ENCODE results near the gene BAAT. TPM values are rescaled to one million over a fixed set of nuclear protein-coding genes. Genes with fewer than 3 reads are reported as not detected.
"Not testable (repeated sequence)": the region's sequence is repeated elsewhere in the genome, so short reads cannot be mapped to it uniquely, and the experiment has no call there.

Gene BAAT
- total RNA-seq, result not detected
- long read RNA-seq, result 0 reads

DNA sequence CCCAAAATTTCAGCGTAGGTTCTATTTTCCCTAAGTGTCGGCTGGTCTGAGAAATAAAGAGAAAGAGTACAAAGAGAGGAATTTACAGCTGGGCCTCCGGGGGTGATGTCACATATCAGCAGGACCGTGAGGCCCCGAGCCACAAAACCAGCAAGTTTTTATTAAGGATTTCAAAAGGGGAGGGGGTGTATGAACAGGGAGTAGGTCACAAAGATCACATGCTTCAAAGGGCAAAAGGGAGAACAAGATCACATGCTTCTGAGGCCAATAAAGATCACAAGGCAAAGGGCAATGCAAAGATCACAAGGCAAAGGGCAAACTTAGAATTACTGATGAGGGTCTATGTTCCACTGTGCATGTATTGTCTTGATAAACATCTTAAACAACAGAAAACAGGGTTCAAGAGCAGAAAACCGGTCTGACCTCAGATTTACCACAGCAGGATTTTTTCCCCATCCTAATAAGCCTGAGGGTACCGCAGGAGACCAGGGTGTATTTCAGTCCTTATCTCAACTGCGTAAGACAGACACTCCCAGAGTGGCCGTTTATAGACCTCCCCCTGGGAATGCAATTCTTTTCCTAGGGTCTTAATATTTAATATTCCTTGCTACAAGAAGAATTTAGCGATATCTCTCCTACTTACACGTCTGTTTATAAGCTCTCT is at the start of gene BAAT:
Gene BAAT, minus strand, starts transcription at position 134 of the 664 bp plus-strand sequence. CDS start 13,602 bp downstream, outside the sequence.
- intact Hi-C loops (cut with DNase I); DNase-seq (ENCODE audit: missing footprints); ATAC-seq: not testable (repeated sequence)

GRCh38 chr9:101433229-101433628 is 48.4 kb upstream of the BAAT start:
- ATAC-seq, result no peak
- intact Hi-C loops (cut with DNase I), result no loop called here

DNA sequence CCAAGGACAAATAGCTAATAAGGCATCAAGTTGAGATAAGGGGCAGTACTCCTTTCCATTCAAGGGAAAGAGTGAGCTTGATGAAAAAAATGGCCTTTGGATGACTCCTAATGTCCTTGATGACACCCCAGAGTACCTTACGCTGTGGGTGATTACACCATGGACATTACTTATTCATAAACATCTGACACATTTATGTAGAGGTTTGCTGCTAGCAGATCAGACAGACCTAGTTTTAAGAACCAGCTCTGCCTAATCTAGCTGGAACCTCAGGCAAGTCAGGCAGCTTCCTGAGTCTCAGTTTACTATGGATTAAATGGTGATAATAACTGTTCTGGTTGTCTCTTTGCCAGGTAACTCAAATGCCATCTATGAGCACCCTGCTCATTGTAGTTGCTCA is 47.9 kb upstream of the BAAT start:
- no peak for DNase-seq (ENCODE audit: missing footprints)
- intact Hi-C loops (cut with DNase I), result no loop called here
- ATAC-seq, result no peak

More at GRCh38 chr9:101433229-101433628, 48.4 kb upstream of the BAAT start:
- no peak for DNase-seq (ENCODE audit: missing footprints)

DNA sequence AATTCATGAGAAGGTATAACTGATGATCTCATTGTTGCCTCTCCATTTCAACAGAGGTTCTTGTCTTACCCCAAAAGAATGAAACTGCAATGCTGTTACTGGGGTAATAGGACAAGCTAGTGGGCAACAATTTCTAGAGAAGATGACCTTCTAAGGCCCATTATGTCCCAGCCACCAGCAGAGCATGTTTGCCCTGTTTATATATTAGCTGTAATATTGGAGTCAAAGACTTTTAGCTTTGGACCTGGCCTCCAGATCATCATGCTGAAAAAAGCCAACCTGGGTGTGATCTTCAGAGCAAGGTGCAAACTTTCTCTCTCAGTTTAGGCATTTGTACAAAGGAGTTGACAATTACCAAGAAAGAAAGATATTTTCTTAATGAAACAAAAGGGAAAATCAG is 47.4 kb upstream of the BAAT start:
- intact Hi-C loops (cut with DNase I), result no loop called here
- DNase-seq (ENCODE audit: missing footprints) (no peak), ATAC-seq (no peak)

GRCh38 chr9:101429736-101430135 is 44.9 kb upstream of the BAAT start:
- DNase-seq (ENCODE audit: missing footprints) (no peak), ATAC-seq (no peak)

GRCh38 chr9:101428909-101429308 is 44.1 kb upstream of the BAAT start:
- DNase-seq (ENCODE audit: missing footprints) (no peak), ATAC-seq (no peak)
- intact Hi-C loops (cut with DNase I), result no loop called here

More at GRCh38 chr9:101429736-101430135, 44.9 kb upstream of the BAAT start:
- intact Hi-C loops (cut with DNase I), result no loop called here

GRCh38 chr9:101427957-101428655 is 43.3 kb upstream of the BAAT start:
- ATAC-seq (no peak), DNase-seq (ENCODE audit: missing footprints) (no peak)
- intact Hi-C loops (cut with DNase I), result no loop called here

GRCh38 chr9:101427358-101427757 is 42.6 kb upstream of the BAAT start:
- ATAC-seq (no peak), DNase-seq (ENCODE audit: missing footprints) (no peak)
- intact Hi-C loops (cut with DNase I), result no loop called here

GRCh38 chr9:101421653-101422065 is 36.9 kb upstream of the BAAT start:
- no peak for DNase-seq (ENCODE audit: missing footprints)

DNA sequence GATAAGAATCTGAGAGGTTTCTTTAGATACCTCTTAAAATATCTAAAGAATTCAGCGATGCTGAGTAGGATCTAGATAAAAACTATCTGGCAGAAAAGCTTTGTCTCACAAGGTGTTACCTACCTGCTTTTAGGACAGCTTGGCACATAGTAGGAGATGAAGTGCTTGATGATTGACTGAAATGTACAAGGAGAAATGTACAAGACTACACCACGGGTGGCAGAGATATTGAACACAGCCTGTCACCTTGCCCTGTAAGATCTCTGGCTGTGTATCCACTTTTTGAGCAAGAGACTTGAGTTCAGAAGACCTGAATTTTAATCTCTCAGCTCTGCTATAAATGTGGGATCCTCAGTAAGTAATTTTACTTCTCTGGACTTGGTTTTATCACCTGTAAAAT is 35.1 kb upstream of the BAAT start:
- ATAC-seq, result peak; percentile 31
- intact Hi-C loops (cut with DNase I), result no loop called here
- DNase-seq (ENCODE audit: missing footprints), result no peak

More at GRCh38 chr9:101421653-101422065, 36.9 kb upstream of the BAAT start:
- intact Hi-C loops (cut with DNase I), result no loop called here
- no peak for ATAC-seq

GRCh38 chr9:101418518-101419430 is 34.0 kb upstream of the BAAT start:
- intact Hi-C loops (cut with DNase I), result no loop called here
- DNase-seq (ENCODE audit: missing footprints) (no peak), ATAC-seq (no peak)

GRCh38 chr9:101417977-101418376 is 33.2 kb upstream of the BAAT start:
- intact Hi-C loops (cut with DNase I), result no loop called here
- DNase-seq (ENCODE audit: missing footprints), result no peak
- no peak for ATAC-seq

GRCh38 chr9:101417389-101417788 is 32.6 kb upstream of the BAAT start:
- no peak for DNase-seq (ENCODE audit: missing footprints)
- intact Hi-C loops (cut with DNase I), result no loop called here
- no peak for ATAC-seq

- DNase-seq (ENCODE audit: missing footprints) (no peak), ATAC-seq (no peak)
- intact Hi-C loops (cut with DNase I), result no loop called here
Measured at GRCh38 chr9:101415578-101415977, 30.8 kb upstream of the BAAT start.

DNA sequence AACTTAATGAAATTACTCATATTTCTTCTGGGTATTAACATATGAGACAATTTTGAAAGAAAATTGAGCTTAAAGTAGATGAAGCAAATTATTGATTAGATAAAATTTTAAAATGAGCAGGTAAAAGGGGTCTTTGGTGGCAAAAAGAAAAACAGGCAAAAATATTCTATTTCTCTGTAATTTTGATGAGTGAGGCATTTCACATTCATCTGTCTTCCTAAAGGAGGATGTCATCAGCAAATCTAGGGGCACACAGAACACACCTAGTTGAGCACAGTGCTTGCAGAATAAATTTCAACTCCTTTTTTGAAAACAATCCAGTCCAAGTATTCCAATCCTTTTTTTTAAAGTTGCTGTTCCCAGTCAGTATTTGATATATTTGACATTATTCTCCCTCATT is 30.0 kb upstream of the BAAT start:
- intact Hi-C loops (cut with DNase I), result no loop called here
- ATAC-seq (no peak), DNase-seq (ENCODE audit: missing footprints) (no peak)

DNA sequence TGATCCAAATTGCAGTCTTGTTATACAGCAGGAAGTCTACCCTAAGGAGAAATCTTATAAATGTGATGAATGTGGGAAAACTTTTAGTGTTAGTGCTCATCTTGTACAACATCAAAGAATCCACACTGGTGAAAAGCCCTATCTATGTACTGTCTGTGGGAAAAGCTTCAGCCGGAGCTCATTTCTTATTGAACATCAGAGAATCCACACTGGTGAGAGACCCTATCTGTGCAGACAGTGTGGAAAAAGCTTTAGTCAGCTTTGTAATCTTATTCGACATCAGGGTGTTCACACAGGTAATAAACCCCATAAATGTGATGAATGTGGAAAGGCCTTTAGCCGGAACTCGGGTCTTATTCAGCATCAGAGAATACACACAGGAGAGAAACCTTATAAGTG is 24.3 kb upstream of the BAAT start:
- no peak for ATAC-seq
- DNase-seq (ENCODE audit: missing footprints), result no peak
- intact Hi-C loops (cut with DNase I), result no loop called here

- no peak for ATAC-seq
Measured at GRCh38 chr9:101408374-101409078, 23.7 kb upstream of the BAAT start.

GRCh38 chr9:101403516-101404285 is 18.9 kb upstream of the BAAT start:
- DNase-seq (ENCODE audit: missing footprints) (no peak), ATAC-seq (no peak)
- intact Hi-C loops (cut with DNase I), result no loop called here

More at GRCh38 chr9:101408374-101409078, 23.7 kb upstream of the BAAT start:
- DNase-seq (ENCODE audit: missing footprints), result no peak
- intact Hi-C loops (cut with DNase I), result no loop called here
